ENCODE measurements around the gene FGGY.

FGGY gene

DNA sequence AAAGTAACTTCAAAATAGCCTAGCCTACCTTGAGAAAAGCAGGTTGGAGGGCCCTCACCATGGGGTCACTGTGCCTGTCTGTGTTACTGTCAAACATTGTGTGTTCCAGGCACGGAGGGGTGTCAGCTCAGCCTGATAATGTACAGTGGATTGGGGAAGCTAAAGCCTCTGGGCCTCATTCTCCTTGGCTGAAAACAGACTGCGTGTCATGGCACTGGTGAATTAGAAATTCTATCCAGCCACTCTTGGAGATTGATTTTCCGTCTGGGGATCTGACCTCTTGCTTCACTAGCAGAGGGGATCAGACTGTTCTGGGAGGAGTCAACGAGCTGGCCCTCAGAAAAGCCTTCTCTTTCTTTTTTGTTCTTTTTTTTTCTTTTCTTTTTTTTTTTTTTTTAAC, 394.4 kb downstream of the FGGY start:
- ChIA-PET CTCF (interaction anchor here (2.2 kb wide), 1 partner anchor 8 kb away, joined by 12 read pairs; no protein-coding TSS in a partner anchor), POLR2A (no interaction called here)
- DNase-seq (ENCODE audit: low read depth, low spot score) = no peak
- TF ChIP-seq, protein P1, sequence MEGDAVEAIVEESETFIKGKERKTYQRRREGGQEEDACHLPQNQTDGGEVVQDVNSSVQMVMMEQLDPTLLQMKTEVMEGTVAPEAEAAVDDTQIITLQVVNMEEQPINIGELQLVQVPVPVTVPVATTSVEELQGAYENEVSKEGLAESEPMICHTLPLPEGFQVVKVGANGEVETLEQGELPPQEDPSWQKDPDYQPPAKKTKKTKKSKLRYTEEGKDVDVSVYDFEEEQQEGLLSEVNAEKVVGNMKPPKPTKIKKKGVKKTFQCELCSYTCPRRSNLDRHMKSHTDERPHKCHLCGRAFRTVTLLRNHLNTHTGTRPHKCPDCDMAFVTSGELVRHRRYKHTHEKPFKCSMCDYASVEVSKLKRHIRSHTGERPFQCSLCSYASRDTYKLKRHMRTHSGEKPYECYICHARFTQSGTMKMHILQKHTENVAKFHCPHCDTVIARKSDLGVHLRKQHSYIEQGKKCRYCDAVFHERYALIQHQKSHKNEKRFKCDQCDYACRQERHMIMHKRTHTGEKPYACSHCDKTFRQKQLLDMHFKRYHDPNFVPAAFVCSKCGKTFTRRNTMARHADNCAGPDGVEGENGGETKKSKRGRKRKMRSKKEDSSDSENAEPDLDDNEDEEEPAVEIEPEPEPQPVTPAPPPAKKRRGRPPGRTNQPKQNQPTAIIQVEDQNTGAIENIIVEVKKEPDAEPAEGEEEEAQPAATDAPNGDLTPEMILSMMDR (IDR thresholded peaks at IDR 0.05; ENCODE audit: insufficient read depth, low read length, missing control alignments) = no peak
- no peak overlapping the region for H3K4me3 ChIP-seq (ENCODE audit: low read depth, low read length)

DNA sequence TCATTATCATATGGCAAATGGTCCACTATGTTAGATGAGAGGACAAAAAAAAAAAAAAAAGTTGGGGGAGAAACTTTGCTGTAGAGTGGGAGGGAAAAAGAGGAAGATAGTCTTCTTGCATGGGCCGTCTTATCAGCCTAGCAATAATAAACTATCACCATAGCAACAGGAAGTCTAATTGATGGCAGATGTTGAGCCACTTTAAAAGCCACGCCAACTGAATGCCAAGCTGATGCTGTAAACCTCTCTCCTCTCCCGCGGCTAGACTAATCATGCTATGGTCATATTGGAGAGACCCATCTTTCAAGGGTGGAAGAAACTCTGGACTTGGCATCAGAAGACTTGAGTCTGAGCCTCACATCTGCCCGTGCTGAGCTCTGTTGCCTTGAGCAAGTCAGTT, 395.7 kb downstream of the FGGY start:
- TF ChIP-seq, protein P1 (IDR thresholded peaks at IDR 0.05; ENCODE audit: insufficient read depth, low read length, missing control alignments) = no peak
- POLR2A ChIA-PET = interaction anchor here (0.6 to 1.2 kb wide), 5 partner anchors 11 to 542 kb away, joined by 3 to 5 read pairs (median 3); no protein-coding TSS in a partner anchor
- H3K4me3 ChIP-seq (ENCODE audit: low read depth, low read length) = no peak overlapping the region
- CTCF ChIA-PET = interaction anchor here (1.4 kb wide), 2 partner anchors 67 to 68 kb away, joined by 4 read pairs; no protein-coding TSS in a partner anchor
- peak; percentile 94 for DNase-seq (ENCODE audit: low read depth, low spot score)

DNA sequence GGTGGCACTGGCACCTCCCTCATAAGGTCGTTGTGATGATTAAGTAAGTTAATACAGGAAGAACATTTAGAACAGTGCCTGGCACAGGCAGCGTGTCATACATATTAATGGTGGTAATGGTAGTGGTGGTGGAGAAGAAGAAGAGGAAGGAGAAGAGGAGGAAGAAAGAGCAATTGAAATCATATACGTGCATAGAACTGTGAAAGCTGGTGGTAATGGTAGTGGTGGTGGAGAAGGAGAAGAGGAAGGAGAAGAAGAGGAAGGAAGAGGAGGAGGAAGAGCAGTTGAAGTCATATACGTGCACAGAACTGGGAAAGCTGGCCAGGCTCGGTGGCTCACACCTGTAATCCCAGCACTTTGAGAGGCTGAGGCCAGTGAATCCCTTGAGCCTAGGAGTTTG, 396.5 kb downstream of the FGGY start:
- POLR2A ChIA-PET = interaction anchor here (1.1 kb wide), 1 partner anchor 542 kb away, joined by 5 read pairs; no protein-coding TSS in a partner anchor
- DNase-seq (ENCODE audit: low read depth, low spot score) = no peak
- CTCF ChIA-PET = interaction anchor here (1.0 to 1.5 kb wide), 3 partner anchors 67 to 952 kb away, joined by 3 to 4 read pairs (median 4); no protein-coding TSS in a partner anchor

DNA sequence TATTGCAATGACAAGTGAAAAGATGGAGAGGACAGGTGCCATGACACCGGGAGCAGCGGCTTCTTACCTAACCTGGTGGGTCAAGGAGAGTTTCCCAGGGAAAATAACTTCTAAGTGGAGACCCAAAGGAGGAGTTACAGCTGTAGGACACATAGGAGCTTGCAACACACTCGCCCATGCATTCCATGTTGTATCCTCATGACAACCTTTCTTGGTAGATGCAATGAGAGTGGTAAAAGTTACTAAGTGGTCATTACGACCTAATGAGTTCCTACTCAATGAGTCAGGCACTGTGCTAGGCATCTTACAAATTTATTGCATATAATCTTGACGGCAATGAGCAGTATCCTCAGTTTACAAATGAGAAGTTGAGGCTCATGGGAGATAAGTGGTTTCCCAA, 398.4 kb downstream of the FGGY start:
- ChIA-PET CTCF (no interaction called here), POLR2A (no interaction called here)
- no peak for DNase-seq (ENCODE audit: low read depth, low spot score)
- TF ChIP-seq, protein P1 (IDR thresholded peaks at IDR 0.05; ENCODE audit: insufficient read depth, low read length, missing control alignments) = no peak
- H3K4me3 ChIP-seq (ENCODE audit: low read depth, low read length) = no peak overlapping the region

More for the DNA sequence above, 396.5 kb downstream of the FGGY start:
- H3K4me3 ChIP-seq (ENCODE audit: low read depth, low read length) = no peak overlapping the region
- TF ChIP-seq, protein P1 (IDR thresholded peaks at IDR 0.05; ENCODE audit: insufficient read depth, low read length, missing control alignments) = no peak

DNA sequence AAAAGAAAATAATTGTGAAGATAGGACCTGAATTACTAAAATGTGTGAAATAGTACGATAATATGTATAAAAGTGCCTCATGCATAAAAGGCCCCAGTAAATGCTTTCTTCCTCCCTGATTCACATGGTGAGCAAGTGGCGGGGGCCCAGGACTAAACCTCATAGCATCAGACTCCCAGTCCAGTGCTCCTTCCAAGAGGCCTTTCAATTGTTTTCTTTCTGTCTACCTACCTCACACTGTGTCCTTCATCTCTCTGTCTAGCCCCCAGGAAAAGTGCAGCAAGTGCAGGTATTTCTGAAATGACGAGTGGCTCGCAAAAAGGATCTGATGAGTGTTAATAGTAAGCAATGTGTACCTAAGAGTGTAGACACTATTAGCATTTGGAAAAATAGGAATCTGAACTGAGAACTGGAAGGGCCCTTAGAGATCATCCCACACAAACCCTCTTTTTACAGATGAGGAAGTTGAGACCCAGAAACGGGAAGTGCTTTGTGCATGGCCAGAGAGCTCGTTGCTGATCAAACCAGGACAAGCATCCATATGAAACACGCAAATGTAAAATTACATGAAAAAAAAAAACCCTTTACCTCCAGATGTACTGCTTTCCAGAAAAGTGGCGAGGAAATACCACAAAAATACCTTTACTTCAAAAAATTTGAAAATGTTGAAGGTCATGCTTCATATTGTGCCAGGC, 399.7 kb downstream of the FGGY start:
- DNase-seq (ENCODE audit: low read depth, low spot score) = no peak
- CTCF ChIA-PET = no interaction called here
- H3K4me3 ChIP-seq (ENCODE audit: low read depth, low read length) = no peak overlapping the region
- POLR2A ChIA-PET = no interaction called here
- TF ChIP-seq, protein P1 (IDR thresholded peaks at IDR 0.05; ENCODE audit: insufficient read depth, low read length, missing control alignments) = no peak

DNA sequence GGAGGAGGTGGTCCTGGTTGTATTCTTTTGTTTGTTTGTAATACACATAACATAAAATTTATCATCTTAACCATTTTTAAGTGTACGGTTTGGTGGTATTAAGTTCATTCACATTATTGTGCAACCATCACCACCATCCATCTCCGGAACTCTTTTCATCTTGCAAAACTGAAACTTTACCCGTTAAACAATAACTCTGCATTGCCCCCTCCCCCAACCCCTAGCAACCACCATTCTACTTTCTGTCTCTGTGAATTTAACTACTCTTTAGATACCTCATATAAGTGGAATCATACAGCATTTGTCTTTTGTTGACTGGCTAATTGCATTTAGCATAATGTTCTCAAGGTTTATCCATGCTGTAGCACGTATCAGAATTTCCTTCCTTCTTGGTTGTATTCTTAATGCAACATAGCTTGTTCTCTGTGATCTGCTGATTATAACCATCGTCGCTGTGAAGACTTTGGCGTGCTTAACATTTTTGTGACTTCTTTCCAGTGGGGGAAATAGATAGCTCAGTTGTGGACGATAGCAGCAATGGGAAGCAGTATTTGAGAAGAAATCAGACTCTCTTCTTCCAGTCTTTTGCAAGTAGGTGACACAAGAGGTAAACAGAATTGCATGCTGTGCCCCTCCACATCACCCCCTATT, 400.4 kb downstream of the FGGY start:
- DNase-seq (ENCODE audit: low read depth, low spot score) = no peak
- TF ChIP-seq, protein P1 (IDR thresholded peaks at IDR 0.05; ENCODE audit: insufficient read depth, low read length, missing control alignments) = no peak
- no peak overlapping the region for H3K4me3 ChIP-seq (ENCODE audit: low read depth, low read length)
- ChIA-PET POLR2A (no interaction called here), CTCF (interaction anchor here (1.0 to 1.7 kb wide), 3 partner anchors 542 to 590 kb away, joined by 3 to 6 read pairs (median 3); no protein-coding TSS in a partner anchor)

All from AG04449 (cell line).